IMR-90 (cell line): ENCODE data around the gene PLCL2. TPM values are rescaled to one million over a fixed set of nuclear protein-coding genes. Genes with fewer than 3 reads are reported as not detected.

ENCODE experiments used
- ATAC-seq: fragments of 200-7000 bp; cut with Tn5 transposase; 2 replicates; pipeline ENCODE4 v1.9.1; 2020; ENCODE audit warnings: low read depth, mild to moderate bottlenecking, moderate library complexity
- BruUV-seq: library from RNA; stranded (reverse); fragments of 400-500 nt; replicated peaks from 2 replicates; lab custom pipeline; 2021; lab: Mats Ljungman, UMichigan
- CTCF ChIA-PET: fragments of 300-600 bp; formaldehyde crosslinking; extraction: SDS; loops from one replicate; lab custom pipeline; 2021; ENCODE audit warnings: antibody characterized with exemption; lab: Yijun Ruan, JAX
- POLR2A ChIA-PET: fragments of 300-600 bp; sonication (Branson Sonifier 250); formaldehyde crosslinking; loops from one replicate; lab custom pipeline; 2022; ENCODE audit warnings: antibody characterized with exemption; ENCODE audit not compliant: unreplicated experiment; lab: Charles Lee
- DNase-seq: peaks from one replicate; pipeline ENCODE4 v3.0.0; 2013
- H2AFZ ChIP-seq: replicated peaks from 2 replicates; pipeline ENCODE3; 2013; ENCODE audit warnings: low read length, mild to moderate bottlenecking; ENCODE audit not compliant: poor library complexity
- H2AK5ac ChIP-seq: 2 replicates; pipeline ENCODE4 v1.6.1; 2013; ENCODE audit warnings: low read depth, low read length, inconsistent platforms
- H2AK9ac ChIP-seq: replicated peaks from 2 replicates; pipeline ENCODE3; 2013; ENCODE audit warnings: mild to moderate bottlenecking, low read depth, low read length, moderate library complexity; ENCODE audit not compliant: poor library complexity
- H2BK120ac ChIP-seq: 2 replicates; pipeline ENCODE4 v1.6.1; 2013; ENCODE audit warnings: low read depth, low read length, inconsistent platforms
- H2BK15ac ChIP-seq: 3 replicates; pipeline ENCODE4 v1.6.1; 2013; ENCODE audit warnings: low read depth, low read length, inconsistent platforms
- H2BK20ac ChIP-seq: 2 replicates; pipeline ENCODE4 v1.6.1; 2013; ENCODE audit warnings: low read depth, mild to moderate bottlenecking, inconsistent platforms, low read length, moderate library complexity
- H2BK5ac ChIP-seq: 2 replicates; pipeline ENCODE4 v1.6.1; 2013; ENCODE audit warnings: mild to moderate bottlenecking, low read depth, low read length, inconsistent platforms; ENCODE audit not compliant: poor library complexity, severe bottlenecking
- H3K14ac ChIP-seq: replicated peaks from 2 replicates; pipeline ENCODE4 v1.6.1; 2013; ENCODE audit warnings: low read depth, low read length, inconsistent platforms
- H3K18ac ChIP-seq: 2 replicates; pipeline ENCODE4 v1.6.1; 2013; ENCODE audit warnings: low read depth, low read length, control low read depth
- H3K23ac ChIP-seq: 2 replicates; pipeline ENCODE4 v1.6.1; 2013; ENCODE audit warnings: low read depth, low read length, inconsistent platforms
- H3K27ac ChIP-seq: 2 replicates; pipeline ENCODE4 v1.5.1; 2013; ENCODE audit warnings: mild to moderate bottlenecking, control low read depth, low read length; ENCODE audit not compliant: insufficient read depth
- H3K27me3 ChIP-seq: 2 replicates; pipeline ENCODE4 v1.6.1; 2013; ENCODE audit warnings: low read length; ENCODE audit not compliant: control insufficient read depth, insufficient read depth
- H3K36me3 ChIP-seq: 2 replicates; pipeline ENCODE4 v1.6.1; 2013; ENCODE audit warnings: low read length, mixed read lengths; ENCODE audit not compliant: control insufficient read depth, insufficient read depth
- H3K4ac ChIP-seq: 2 replicates; pipeline ENCODE4 v1.6.1; 2013; ENCODE audit warnings: low read depth, low read length, inconsistent platforms
- H3K4me1 ChIP-seq: 2 replicates; pipeline ENCODE4 v1.6.1; 2013; ENCODE audit warnings: low read length, mixed read lengths; ENCODE audit not compliant: control insufficient read depth, insufficient read depth
- H3K4me2 ChIP-seq: 2 replicates; pipeline ENCODE4 v1.6.1; 2013; ENCODE audit warnings: low read depth, mild to moderate bottlenecking, control low read depth, low read length, moderate library complexity
- H3K4me3 ChIP-seq: 2 replicates; pipeline ENCODE4 v1.5.1; 2013; ENCODE audit warnings: low read depth, mild to moderate bottlenecking, control low read depth, low read length, moderate library complexity; ENCODE audit not compliant: insufficient read depth
- H3K56ac ChIP-seq: 2 replicates; pipeline ENCODE4 v1.6.1; 2013; ENCODE audit warnings: low read length, inconsistent platforms; ENCODE audit not compliant: insufficient read depth; ENCODE audit errors: extremely low read depth
- H3K79me1 ChIP-seq, 2 experiments: 2 replicates each; pipeline ENCODE4 v1.6.1; 2013; ENCODE audit warnings: low read length in 2 of 2, inconsistent platforms in 1 of 2, low read depth in 1 of 2
- H3K9ac ChIP-seq: 2 replicates; pipeline ENCODE4 v1.6.1; 2013; ENCODE audit warnings: low read depth, low read length, control low read depth
- H3K9me1 ChIP-seq: 2 replicates; pipeline ENCODE4 v1.6.1; 2013; ENCODE audit warnings: low read length, inconsistent platforms; ENCODE audit not compliant: insufficient read depth
- H3K9me3 ChIP-seq: 2 replicates; pipeline ENCODE4 v1.6.1; 2013; ENCODE audit warnings: low read length; ENCODE audit not compliant: control insufficient read depth, insufficient read depth
- H4K20me1 ChIP-seq: 2 replicates; pipeline ENCODE4 v1.6.1; 2013; ENCODE audit warnings: low read length, inconsistent platforms; ENCODE audit not compliant: insufficient read depth
- H4K5ac ChIP-seq: 2 replicates; pipeline ENCODE4 v1.6.1; 2013; ENCODE audit warnings: mild to moderate bottlenecking, low read depth, low read length, control low read depth
- H4K8ac ChIP-seq, 2 experiments: 2 replicates each; pipeline ENCODE4 v1.6.1; 2013; ENCODE audit warnings: low read depth in 2 of 2, low read length in 2 of 2, control low read depth in 1 of 2, inconsistent platforms in 1 of 2
- H4K91ac ChIP-seq: 2 replicates; pipeline ENCODE4 v1.6.1; 2013; ENCODE audit warnings: low read depth, low read length, inconsistent platforms; ENCODE audit not compliant: insufficient read depth
- BHLHE40 ChIP-seq: fragments of 150-350 bp; IDR thresholded peaks from 2 replicates; pipeline ENCODE4 v1.6.1; 2016; ENCODE audit warnings: mild to moderate bottlenecking, low read depth, low read length
- MXI1 ChIP-seq: IDR thresholded peaks from 2 replicates; pipeline ENCODE4 v1.6.1; 2012; ENCODE audit warnings: low read depth, mild to moderate bottlenecking, low read length, moderate library complexity, borderline replicate concordance
- dilution Hi-C: fragments of 300-500 bp; cut with HindIII; formaldehyde crosslinking; loops from one replicate; pipeline ENCODE4 v1.14.3; 2018; ENCODE audit warnings: low sequenced_read_pairs; ENCODE audit not compliant: unreplicated experiment
- in situ Hi-C: fragments of 300-500 bp; cut with MboI; formaldehyde crosslinking; loops from 3 replicates; pipeline ENCODE4 v1.14.3; 2019; ENCODE audit warnings: low sequenced_read_pairs, inconsistent platforms, mixed read lengths
- intact Hi-C: fragments of 100-400 bp; cut with micrococcal nuclease; formaldehyde crosslinking; loops from 2 replicates; pipeline ENCODE4 v1.10.0; 2022
- polyA plus RNA-seq, 3 experiments: library from polyadenylated mRNA; depleted of rRNA; stranded (reverse); fragments of >200 nt; gene quantifications; 2 replicates each; pipeline ENCODE4 v1.2.3, GENCODE V29; 2012; ENCODE audit warnings: low replicate concordance in 1 of 3
- total RNA-seq: library from RNA; depleted of rRNA; stranded (reverse); fragments of >200 nt; gene quantifications from 2 replicates; pipeline ENCODE4 v1.2.3, GENCODE V29; 2012

The PLCL2 gene
- total and polyA plus RNA-seq, 2 of the 4 experiments (the other 2 are of a cell fraction) = 0.92 to 3.8 TPM

DNA sequence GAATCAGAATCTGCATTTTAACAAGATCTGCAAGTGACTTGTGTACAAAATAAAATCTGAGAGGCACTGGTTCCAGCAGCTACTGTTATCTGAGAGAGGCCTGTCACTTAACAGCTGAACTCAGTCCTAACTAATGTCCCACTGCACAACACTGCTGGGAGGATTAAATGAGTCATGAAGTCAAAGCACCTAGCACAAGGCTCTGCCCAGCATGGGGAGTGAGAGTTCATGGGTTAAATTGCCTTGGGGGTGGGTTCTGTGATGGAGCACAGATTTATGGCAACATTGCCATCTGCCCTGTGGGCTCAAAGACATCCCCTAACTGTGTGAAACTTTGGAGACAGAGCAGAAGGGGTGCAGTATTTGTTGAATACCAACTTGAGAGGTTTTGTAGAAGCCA lies 250.9 kb downstream of the PLCL2 start:
- ChIA-PET POLR2A (no interaction called here), CTCF (no interaction called here)
- Histone ChIP-seq H2BK5ac (no peak overlapping the region), H4K91ac (no peak overlapping the region), H3K4me3 (no peak overlapping the region), H3K4me2 (no peak overlapping the region), H3K79me1 (no peaks in the 10 kb centered on the region), H3K9me3 (no peaks in the 10 kb centered on the region), H2AK9ac (no peak overlapping the region), H3K9me1 (no peaks in the 10 kb centered on the region), H2BK20ac (no peak overlapping the region), H3K14ac (no peak overlapping the region), H2BK15ac (no peak overlapping the region), H3K27ac (no peak overlapping the region), H3K23ac (no peak overlapping the region), H3K56ac (no peak overlapping the region), H3K4me1 (no peaks in the 10 kb centered on the region), H2AK5ac (no peak overlapping the region), H2BK120ac (no peak overlapping the region), H4K8ac (no peak overlapping the region), H3K4ac (no peak overlapping the region), H2AFZ (no peak overlapping the region), H4K5ac (no peak overlapping the region), H3K9ac (no peak overlapping the region), H3K36me3 (no peaks in the 10 kb centered on the region), H3K27me3 (peaks cover 6% of the 10 kb centered on the region; the same call in 1 of the 2 replicates), H3K18ac (no peak overlapping the region), H4K20me1 (no peaks in the 10 kb centered on the region)
- intact Hi-C loops (no loop called here), dilution Hi-C loops (no loop called here), in situ Hi-C loops (no loop called here)
- TF ChIP-seq MXI1 (no peak), BHLHE40 (no peak)
- DNase-seq (no peak), ATAC-seq (no peak)
- BruUV-seq = no TSS peak
